Suprapubic skin (tissue), 4 donors: ENCODE results near the gene DECR2. TPM values are rescaled to one million over a fixed set of nuclear protein-coding genes. Genes with fewer than 3 reads are reported as not detected.
"Not testable (repeated sequence)": the region's sequence is repeated elsewhere in the genome, so short reads cannot be mapped to it uniquely, and the experiment has no call there.

ENCODE experiments used
- DNase-seq, 2 donors: peaks; one replicate each; pipeline ENCODE4 v3.0.0-alpha.2; 2019; ENCODE audit warnings: low spot score in 2 of 2
- H3K27ac ChIP-seq: fragments of 200-600 bp; sonication (generic); one replicate; pipeline ENCODE4 v1.5.1; 2019
- H3K27me3 ChIP-seq: fragments of 200-600 bp; sonication (generic); one replicate; pipeline ENCODE4 v1.5.1; 2019
- H3K36me3 ChIP-seq: fragments of 200-600 bp; sonication (generic); one replicate; pipeline ENCODE4 v1.5.1; 2019
- H3K4me1 ChIP-seq: fragments of 200-600 bp; sonication (generic); one replicate; pipeline ENCODE4 v1.5.1; 2019
- H3K4me3 ChIP-seq: fragments of 200-600 bp; sonication (generic); one replicate; pipeline ENCODE4 v1.5.1; 2019; ENCODE audit warnings: mild to moderate bottlenecking
- H3K9me3 ChIP-seq: fragments of 200-600 bp; sonication (generic); one replicate; pipeline ENCODE4 v1.5.1; 2019
- EP300 ChIP-seq: sonication (generic); formaldehyde crosslinking; IDR thresholded peaks from one replicate; pipeline ENCODE4 v1.6.1; 2017; ENCODE audit warnings: antibody characterized with exemption
- POLR2A ChIP-seq, 2 donors: fragments of 450-650 bp; IDR thresholded peaks; one replicate each; pipeline ENCODE4 v1.6.1; 2017; ENCODE audit warnings: antibody characterized with exemption in 2 of 2, mild to moderate bottlenecking in 2 of 2, moderate library complexity in 2 of 2
- POLR2AphosphoS5 ChIP-seq, 3 donors: sonication (generic); formaldehyde crosslinking; IDR thresholded peaks; one replicate each; pipeline ENCODE4 v1.6.1; 2017; ENCODE audit warnings: antibody characterized with exemption in 3 of 3
- WGBS: methylation state at CpG from one replicate; pipeline ENCODE4 v1.1.5; 2018; 5-methylcytosine and 5-hydroxymethylcytosine counted together
- total RNA-seq, 4 donors: library from RNA; depleted of rRNA; stranded (reverse); fragments of >200 nt; gene quantifications; one replicate each; pipeline ENCODE4 v1.1.0, GENCODE V29; 2016
- TF ChIP-seq, protein P1 (sequence below), 2 donors: fragments of 200-600 bp in 1 of 2; fragments of 450-650 bp in 1 of 2; sonication (generic) in 1 of 2; IDR thresholded peaks; one replicate each; pipeline ENCODE4 v1.5.1; 2016 to 2019; ENCODE audit warnings: antibody characterized with exemption in 2 of 2, mild to moderate bottlenecking in 1 of 2, moderate library complexity in 1 of 2

Gene DECR2
- total RNA-seq, 4 donors from 2014 or later = 9.1 to 23.4 (median 12.3) TPM

GRCh38 chr16:360698-361336 lies 40.9 kb upstream of the DECR2 start:
- no peak overlapping the region for H3K4me3 ChIP-seq
- no peaks in the 10 kb centered on the region for H3K9me3 ChIP-seq
- WGBS = 87% methylated on average over 40 of the region's 47 CpGs
- H3K4me1 ChIP-seq = peaks cover 7% of the 10 kb centered on the region
- no peak for DNase-seq
- H3K36me3 ChIP-seq = no peaks in the 10 kb centered on the region
- H3K27me3 ChIP-seq = no peaks in the 10 kb centered on the region
- no peak for TF ChIP-seq EP300
- no peak for TF ChIP-seq POLR2A (IDR thresholded peaks at IDR 0.05)
- TF ChIP-seq POLR2AphosphoS5 (IDR thresholded peaks at IDR 0.05) = no peak
- TF ChIP-seq, protein P1, sequence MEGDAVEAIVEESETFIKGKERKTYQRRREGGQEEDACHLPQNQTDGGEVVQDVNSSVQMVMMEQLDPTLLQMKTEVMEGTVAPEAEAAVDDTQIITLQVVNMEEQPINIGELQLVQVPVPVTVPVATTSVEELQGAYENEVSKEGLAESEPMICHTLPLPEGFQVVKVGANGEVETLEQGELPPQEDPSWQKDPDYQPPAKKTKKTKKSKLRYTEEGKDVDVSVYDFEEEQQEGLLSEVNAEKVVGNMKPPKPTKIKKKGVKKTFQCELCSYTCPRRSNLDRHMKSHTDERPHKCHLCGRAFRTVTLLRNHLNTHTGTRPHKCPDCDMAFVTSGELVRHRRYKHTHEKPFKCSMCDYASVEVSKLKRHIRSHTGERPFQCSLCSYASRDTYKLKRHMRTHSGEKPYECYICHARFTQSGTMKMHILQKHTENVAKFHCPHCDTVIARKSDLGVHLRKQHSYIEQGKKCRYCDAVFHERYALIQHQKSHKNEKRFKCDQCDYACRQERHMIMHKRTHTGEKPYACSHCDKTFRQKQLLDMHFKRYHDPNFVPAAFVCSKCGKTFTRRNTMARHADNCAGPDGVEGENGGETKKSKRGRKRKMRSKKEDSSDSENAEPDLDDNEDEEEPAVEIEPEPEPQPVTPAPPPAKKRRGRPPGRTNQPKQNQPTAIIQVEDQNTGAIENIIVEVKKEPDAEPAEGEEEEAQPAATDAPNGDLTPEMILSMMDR (IDR thresholded peaks at IDR 0.05) = no peak
- no peak overlapping the region for H3K27ac ChIP-seq

DNA sequence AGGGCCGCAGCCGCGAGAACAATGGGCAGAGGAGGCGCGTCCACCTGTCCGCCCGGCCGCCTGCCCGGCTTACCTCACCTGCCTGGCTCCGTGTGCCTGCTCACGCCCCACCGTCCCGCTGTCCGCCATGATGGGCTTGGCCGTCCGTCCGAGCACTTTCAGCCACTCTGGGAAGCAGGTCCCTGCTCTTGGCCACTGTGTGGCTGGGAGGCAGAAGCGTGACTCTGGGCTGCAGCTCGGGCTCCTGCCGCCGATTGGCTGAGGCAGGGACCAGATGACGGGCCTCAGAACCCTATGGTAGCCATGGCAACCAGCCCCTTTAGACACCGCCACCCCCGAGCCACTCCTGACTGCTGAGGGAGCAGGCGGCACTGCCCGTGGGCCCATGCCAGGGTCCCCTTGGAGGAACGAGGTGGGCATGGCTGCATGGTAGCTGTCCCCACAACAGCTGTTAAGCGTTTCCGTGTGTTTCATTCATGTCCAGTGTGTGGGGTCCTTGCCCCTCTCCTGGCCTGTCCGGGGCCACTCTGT lies 40.3 kb upstream of the DECR2 start:
- H3K4me1 ChIP-seq = peaks cover 7% of the 10 kb centered on the region
- DNase-seq = no peak
- H3K9me3 ChIP-seq = no peaks in the 10 kb centered on the region
- 90% methylated on average over 12 of the region's 30 CpGs for WGBS
- peaks cover 2% of the 10 kb centered on the region for H3K36me3 ChIP-seq
- TF ChIP-seq POLR2AphosphoS5 (IDR thresholded peaks at IDR 0.05) (no peak), POLR2A (IDR thresholded peaks at IDR 0.05) (no peak), EP300 (no peak)
- TF ChIP-seq, protein P1 (IDR thresholded peaks at IDR 0.05) = no peak
- H3K27me3 ChIP-seq = no peaks in the 10 kb centered on the region
- no peak overlapping the region for H3K4me3 ChIP-seq
- H3K27ac ChIP-seq = no peak overlapping the region

GRCh38 chr16:361872-362701 lies 39.6 kb upstream of the DECR2 start:
- Histone ChIP-seq H3K4me3 (no peak overlapping the region), H3K9me3 (no peaks in the 10 kb centered on the region), H3K27me3 (no peaks in the 10 kb centered on the region), H3K27ac (no peak overlapping the region), H3K4me1 (peaks cover 7% of the 10 kb centered on the region), H3K36me3 (peaks cover 8% of the 10 kb centered on the region)
- DNase-seq = no peak
- TF ChIP-seq POLR2A (IDR thresholded peaks at IDR 0.05) (no peak), POLR2AphosphoS5 (IDR thresholded peaks at IDR 0.05) (no peak), EP300 (no peak)
- TF ChIP-seq, protein P1 (IDR thresholded peaks at IDR 0.05) = peak; percentile 36 to 74
- WGBS = 17% methylated on average over 8 of the region's 30 CpGs

DNA sequence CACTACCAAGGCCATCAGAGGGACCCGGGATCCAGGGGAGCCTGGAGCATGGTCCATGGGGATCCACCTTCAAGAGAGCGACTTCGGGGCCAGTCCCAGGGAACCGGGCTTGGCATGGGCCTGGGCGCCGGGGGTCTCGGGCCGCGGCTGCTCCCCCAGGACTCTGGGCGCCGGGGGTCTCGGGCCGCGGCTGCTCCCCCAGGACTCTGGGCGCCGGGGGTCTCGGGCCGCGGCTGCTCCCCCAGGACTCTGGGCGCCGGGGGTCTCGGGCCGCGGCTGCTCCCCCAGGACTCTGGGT lies 39.0 kb upstream of the DECR2 start:
- no CpG with 5 or more reads among the region's 24 CpGs for WGBS
- H3K9me3 ChIP-seq, H3K4me1 ChIP-seq, H3K4me3 ChIP-seq, DNase-seq, H3K27me3 ChIP-seq, H3K27ac ChIP-seq: not testable (repeated sequence)
- H3K36me3 ChIP-seq = peaks cover 14% of the 10 kb centered on the region

- Histone ChIP-seq H3K27ac (no peak overlapping the region), H3K4me1 (peaks cover 7% of the 10 kb centered on the region), H3K36me3 (peaks cover 20% of the 10 kb centered on the region), H3K27me3 (no peaks in the 10 kb centered on the region), H3K4me3 (no peak overlapping the region), H3K9me3 (no peaks in the 10 kb centered on the region)
- TF ChIP-seq POLR2AphosphoS5 (IDR thresholded peaks at IDR 0.05) (no peak), EP300 (no peak), POLR2A (IDR thresholded peaks at IDR 0.05) (no peak)
- TF ChIP-seq, protein P1 (IDR thresholded peaks at IDR 0.05) = no peak
- DNase-seq = peak in 1 of 2 donors; percentile 60
- WGBS = 47% methylated on average over 18 of the region's 20 CpGs
These were observed 38.4 kb upstream of the DECR2 start for GRCh38 chr16:363110-363765.
